Endothelial cell (in vitro differentiated cells): ENCODE data around the gene PSTK. TPM values are rescaled to one million over a fixed set of nuclear protein-coding genes. Genes with fewer than 3 reads are reported as not detected.

Experiments
- DNase-seq: peaks from one replicate; pipeline ENCODE4 v3.0.0; 2021; ENCODE audit warnings: low spot score
- H3K27ac Mint-ChIP-seq: one replicate; pipeline ENCODE4 v1.8.0; 2021; ENCODE audit warnings: mixed read lengths, inconsistent platforms; ENCODE audit not compliant: unreplicated experiment
- H3K27me3 Mint-ChIP-seq: one replicate; pipeline ENCODE4 v1.8.0; 2021; ENCODE audit warnings: mild to moderate bottlenecking, moderate library complexity, mixed read lengths, inconsistent platforms; ENCODE audit not compliant: unreplicated experiment
- H3K36me3 Mint-ChIP-seq: one replicate; pipeline ENCODE4 v1.8.0; 2021; ENCODE audit warnings: mild to moderate bottlenecking, low read depth, mixed read lengths, inconsistent platforms; ENCODE audit not compliant: unreplicated experiment
- H3K4me1 Mint-ChIP-seq: one replicate; pipeline ENCODE4 v1.8.0; 2021; ENCODE audit warnings: mild to moderate bottlenecking, mixed read lengths, inconsistent platforms; ENCODE audit not compliant: unreplicated experiment
- H3K4me3 Mint-ChIP-seq: one replicate; pipeline ENCODE4 v1.8.0; 2021; ENCODE audit warnings: mild to moderate bottlenecking, mixed read lengths, inconsistent platforms; ENCODE audit not compliant: unreplicated experiment
- H3K9me3 Mint-ChIP-seq: one replicate; pipeline ENCODE4 v1.8.0; 2021; ENCODE audit warnings: mixed read lengths, inconsistent platforms; ENCODE audit not compliant: unreplicated experiment
- CTCF ChIP-seq: fragments of 200-600 bp; sonication (generic); IDR thresholded peaks from one replicate; pipeline ENCODE4 v1.5.0; 2021; ENCODE audit warnings: antibody characterized with exemption; ENCODE audit not compliant: unreplicated experiment
- total RNA-seq: library from RNA; stranded (reverse); fragmentation: NEBNext Ultra II Directional; extraction: Animal tissue kit (Norgen Biotek cat#: 25700); gene quantifications from one replicate; pipeline ENCODE4 v1.2.1, GENCODE V29; 2021; ENCODE audit not compliant: unreplicated experiment

PSTK gene
- total RNA-seq, 1 donor from 2014 or later, result 5.2 TPM

GRCh38 chr10:123034332-123034731, 54.1 kb downstream of the PSTK start:
- Mint-ChIP-seq H3K4me1 (peaks cover 34% of the 10 kb centered on the region), H3K9me3 (no peaks in the 10 kb centered on the region), H3K27ac (no peak overlapping the region), H3K36me3 (no peaks in the 10 kb centered on the region), H3K27me3 (no peaks in the 10 kb centered on the region), H3K4me3 (no peak overlapping the region)
- DNase-seq, result no peak
- no peak for TF ChIP-seq CTCF

GRCh38 chr10:123035467-123036086, 55.4 kb downstream of the PSTK start:
- no peak for TF ChIP-seq CTCF
- no peak for DNase-seq
- Mint-ChIP-seq H3K27ac (no peak overlapping the region), H3K36me3 (no peaks in the 10 kb centered on the region), H3K27me3 (no peaks in the 10 kb centered on the region), H3K9me3 (no peaks in the 10 kb centered on the region), H3K4me1 (peaks cover 33% of the 10 kb centered on the region), H3K4me3 (no peak overlapping the region)

- Mint-ChIP-seq H3K9me3 (no peaks in the 10 kb centered on the region), H3K4me1 (peaks cover 41% of the 10 kb centered on the region), H3K36me3 (no peaks in the 10 kb centered on the region), H3K27me3 (peaks cover 2% of the 10 kb centered on the region), H3K27ac (peak overlapping the region; percentile 88), H3K4me3 (no peak overlapping the region)
- TF ChIP-seq CTCF, result no peak
- peak; percentile 12 for DNase-seq
Observed at GRCh38 chr10:123038782-123039631, 58.8 kb downstream of the PSTK start.

- peaks cover 2% of the 10 kb centered on the region for H3K27me3 Mint-ChIP-seq
- H3K9me3 Mint-ChIP-seq, result no peaks in the 10 kb centered on the region
- peak overlapping the region; percentile 88 for H3K27ac Mint-ChIP-seq
- no peaks in the 10 kb centered on the region for H3K36me3 Mint-ChIP-seq
- peaks cover 38% of the 10 kb centered on the region for H3K4me1 Mint-ChIP-seq
- no peak overlapping the region for H3K4me3 Mint-ChIP-seq
- no peak for TF ChIP-seq CTCF
- DNase-seq, result no peak
Observed at GRCh38 chr10:123039632-123039930, 59.4 kb downstream of the PSTK start.

Other genes starting within 250 kb of the PSTK start
- 0.54 TPM for gene CUZD1, start 134.5 kb upstream of the PSTK start, total RNA-seq
- 2.7 TPM for gene FAM24B, start 100.8 kb upstream of the PSTK start, total RNA-seq
- gene FAM24A, start 69.8 kb upstream of the PSTK start, total RNA-seq, result not detected
- gene C10orf88, start 26.2 kb upstream of the PSTK start, total RNA-seq, result 9.9 TPM
- 14.9 TPM for gene IKZF5, start 28.4 kb downstream of the PSTK start, total RNA-seq
- 35.6 TPM for gene ACADSB, start 28.6 kb downstream of the PSTK start, total RNA-seq
- gene HMX3, start 155.6 kb downstream of the PSTK start, total RNA-seq, result not detected
- not detected for gene HMX2, start 167.7 kb downstream of the PSTK start, total RNA-seq
- 107 TPM for gene BUB3, start 174.0 kb downstream of the PSTK start, total RNA-seq